Measurements from ENCODE around the gene KLB. TPM values are rescaled to one million over a fixed set of nuclear protein-coding genes. Genes with fewer than 3 reads are reported as not detected.
"Not testable (repeated sequence)": the region's sequence is repeated elsewhere in the genome, so short reads cannot be mapped to it uniquely, and the experiment has no call there.

KLB gene
- total RNA-seq, 4 donors from 2014 or later: 0.20 to 0.27 TPM; not detected in 2

GRCh38 chr4:39455486-39455885 lies 48.8 kb downstream of the KLB start:
- intact Hi-C loops (cut with DNase I): no loop called here
- no peak overlapping the region for H3K27ac ChIP-seq
- TF ChIP-seq POLR2A (IDR thresholded peaks at IDR 0.05) (no peak), CTCF (IDR thresholded peaks at IDR 0.05) (no peak)
- no peak for DNase-seq
- no peaks in the 10 kb centered on the region for H3K9me3 ChIP-seq
- H3K27me3 ChIP-seq: no peaks in the 10 kb centered on the region
- 91 to 94% methylated on average over 6 of the region's 6 CpGs for WGBS, 2 donors
- H3K4me1 ChIP-seq: peaks cover 11 to 23% of the 10 kb centered on the region in 2 donors
- peaks cover 56 to 58% of the 10 kb centered on the region in 2 donors for H3K36me3 ChIP-seq
- no peak overlapping the region for H3K4me3 ChIP-seq (replicated peaks in 1 of 3)

- Histone ChIP-seq H3K9me3 (no peaks in the 10 kb centered on the region), H3K4me3 (replicated peaks in 1 of 3) (peak overlapping the region in 1 of 3 donors; percentile 75), H3K4me1 (peaks cover 11 to 23% of the 10 kb centered on the region in 2 donors), H3K27me3 (no peaks in the 10 kb centered on the region), H3K27ac (peak overlapping the region in 1 of 3 donors; percentile 98), H3K36me3 (peaks cover 49% of the 10 kb centered on the region in 2 donors)
- WGBS, 2 donors: 78 to 81% methylated on average over 10 of the region's 10 CpGs
- TF ChIP-seq POLR2A (IDR thresholded peaks at IDR 0.05) (no peak), CTCF (IDR thresholded peaks at IDR 0.05) (no peak)
- DNase-seq: no peak
- intact Hi-C loops (cut with DNase I): no loop called here
These were observed 50.4 kb downstream of the KLB start for GRCh38 chr4:39456946-39457763.

- intact Hi-C loops (cut with DNase I); H3K9me3 ChIP-seq; DNase-seq; H3K27me3 ChIP-seq: not testable (repeated sequence)
- Histone ChIP-seq H3K4me3 (replicated peaks in 1 of 3) (peak overlapping the region; percentile 75 to 98 (median 82)), H3K27ac (peak overlapping the region; percentile 87 to 98 (median 94)), H3K36me3 (peaks cover 39 to 44% of the 10 kb centered on the region in 2 donors), H3K4me1 (peaks cover 11 to 23% of the 10 kb centered on the region in 2 donors)
- WGBS, 2 donors: 1 to 2% methylated on average over 13 of the region's 13 CpGs
These were observed 51.4 kb downstream of the KLB start for GRCh38 chr4:39458161-39458504.

GRCh38 chr4:39458505-39459300 lies 52.0 kb downstream of the KLB start, which contains the start of the genes LIAS and RPL9:
LIAS (plus strand) TSS chr4:39459056; CDS start chr4:39459118, 62 bp downstream.
RPL9 (minus strand) TSS chr4:39458922; CDS start chr4:39458439, 483 bp downstream.
- H3K9me3 ChIP-seq: no peaks in the 10 kb centered on the region
- peak within 1 kb of the TSS; percentile 87 to 98 (median 94) for H3K27ac ChIP-seq
- H3K36me3 ChIP-seq: peaks cover 34 to 42% of the 10 kb centered on the region in 2 donors
- H3K27me3 ChIP-seq: no peaks in the 10 kb centered on the region
- peak; percentile 95 for DNase-seq
- 0 to 1% methylated on average over 27 to 38 of the region's 55 CpGs for WGBS, 2 donors
- peaks cover 11 to 23% of the 10 kb centered on the region in 2 donors for H3K4me1 ChIP-seq
- H3K4me3 ChIP-seq (replicated peaks in 1 of 3): peak within 1 kb of the TSS; percentile 75 to 98 (median 82)
- intact Hi-C loops (cut with DNase I): no loop called here
- TF ChIP-seq CTCF (IDR thresholded peaks at IDR 0.05): peak in 1 of 6 experiments; percentile 19
- TF ChIP-seq POLR2A (IDR thresholded peaks at IDR 0.05): peak; percentile 70 to 95

GRCh38 chr4:39464886-39465501 lies 58.3 kb downstream of the KLB start:
- TF ChIP-seq CTCF (IDR thresholded peaks at IDR 0.05): no peak
- no peak for TF ChIP-seq POLR2A (IDR thresholded peaks at IDR 0.05)
- intact Hi-C loops (cut with DNase I): loop anchor here (5.0 kb wide), 1 partner anchor 517 kb away; no protein-coding TSS in a partner anchor
- Histone ChIP-seq H3K27me3 (no peaks in the 10 kb centered on the region), H3K4me1 (peaks cover 0 to under 1% of the 10 kb centered on the region in 2 donors), H3K9me3 (no peaks in the 10 kb centered on the region), H3K36me3 (peaks cover 0 to 13% of the 10 kb centered on the region in 2 donors), H3K4me3 (replicated peaks in 1 of 3) (no peak overlapping the region), H3K27ac (no peak overlapping the region)
- 64 to 75% methylated on average over 2 of the region's 2 CpGs for WGBS, 2 donors
- DNase-seq: no peak
